Calu3 (cell line): Measurements from ENCODE around the gene FUZ. TPM values are rescaled to one million over a fixed set of nuclear protein-coding genes. Genes with fewer than 3 reads are reported as not detected.

Source experiments
- BruUV-seq: library from RNA; stranded (reverse); fragments of 400-500 nt; replicated peaks from 2 replicates; lab custom pipeline; 2021; lab: Mats Ljungman, UMichigan
- CTCF ChIA-PET: fragments of 300-600 bp; sonication (Branson Sonifier 250); formaldehyde crosslinking; loops from one replicate; lab custom pipeline; 2022; ENCODE audit warnings: antibody characterized with exemption; lab: Charles Lee
- DNase-seq: peaks from one replicate; pipeline ENCODE4 v3.0.0; 2022
- H3K27ac Mint-ChIP-seq: one replicate; pipeline ENCODE4 v1.8.0; 2022; ENCODE audit warnings: mixed read lengths; ENCODE audit not compliant: unreplicated experiment
- H3K27me3 Mint-ChIP-seq: one replicate; pipeline ENCODE4 v1.8.0; 2022; ENCODE audit warnings: mixed read lengths; ENCODE audit not compliant: unreplicated experiment
- H3K36me3 Mint-ChIP-seq: one replicate; pipeline ENCODE4 v1.8.0; 2022; ENCODE audit warnings: mild to moderate bottlenecking, moderate library complexity, mixed read lengths; ENCODE audit not compliant: insufficient read depth, unreplicated experiment
- H3K4me1 Mint-ChIP-seq: one replicate; pipeline ENCODE4 v1.8.0; 2022; ENCODE audit warnings: mild to moderate bottlenecking, low read depth, mixed read lengths; ENCODE audit not compliant: unreplicated experiment
- H3K4me3 Mint-ChIP-seq: one replicate; pipeline ENCODE4 v1.8.0; 2022; ENCODE audit warnings: mild to moderate bottlenecking, low read depth, moderate library complexity, mixed read lengths; ENCODE audit not compliant: unreplicated experiment
- H3K9me3 Mint-ChIP-seq: one replicate; pipeline ENCODE4 v1.8.0; 2022; ENCODE audit warnings: low read depth, mixed read lengths; ENCODE audit not compliant: unreplicated experiment
- CTCF ChIP-seq: fragments of 200-600 bp; IDR thresholded peaks from one replicate; pipeline ENCODE4 v1.8.0; 2022; ENCODE audit warnings: antibody characterized with exemption; ENCODE audit not compliant: unreplicated experiment
- intact Hi-C: fragments of 100-400 bp; cut with micrococcal nuclease; formaldehyde crosslinking; loops from one replicate; pipeline ENCODE4 v1.10.0; 2022; ENCODE audit not compliant: unreplicated experiment
- total RNA-seq: library from RNA; stranded (reverse); gene quantifications from 2 replicates; pipeline ENCODE4 v1.2.3, GENCODE V29; 2022

Gene FUZ
- total RNA-seq, 1 experiment from 2014 or later, result 12.2 TPM

- intact Hi-C loops, result no loop called here
- no peaks in the 10 kb centered on the region for H3K9me3 Mint-ChIP-seq
Observed at GRCh38 chr19:49764341-49764740, 48.8 kb downstream of the FUZ start.

DNA sequence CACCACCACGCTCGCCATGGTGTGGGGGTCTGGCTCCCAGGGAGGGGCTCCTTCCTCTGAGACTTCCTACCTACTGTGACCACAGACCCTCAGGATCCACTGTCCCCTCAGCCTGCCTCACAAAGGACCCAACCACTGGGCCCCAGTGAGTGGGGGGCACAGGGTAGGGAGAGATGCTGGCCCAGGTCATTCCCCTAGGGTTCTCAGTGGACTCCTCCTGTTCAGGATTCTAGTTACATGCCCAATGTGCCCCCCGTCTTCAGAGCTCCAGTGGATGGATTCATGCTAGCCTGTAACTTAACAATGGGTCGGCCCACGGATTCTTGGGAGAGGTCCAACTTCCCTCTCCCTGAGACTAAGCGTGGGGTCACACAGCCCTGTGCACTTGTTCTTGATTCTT, 49.9 kb downstream of the FUZ start, which contains the start of gene TSKS:
Gene TSKS (minus strand): TSS at position 77 of the 400 bp plus-strand sequence. CDS start 59 bp downstream, at position 18.
- TF ChIP-seq CTCF, result no peak
- no peak for DNase-seq
- Mint-ChIP-seq H3K9me3 (no peaks in the 10 kb centered on the region), H3K27ac (no peak within 1 kb of the TSS), H3K4me1 (peaks cover 11% of the 10 kb centered on the region), H3K27me3 (peaks cover 6% of the 10 kb centered on the region), H3K4me3 (no peak within 1 kb of the TSS), H3K36me3 (peaks cover 22% of the 10 kb centered on the region)
- CTCF ChIA-PET, result interaction anchor here (0.7 kb wide), 1 partner anchor 97 kb away, joined by 6 read pairs; no protein-coding TSS in a partner anchor
- intact Hi-C loops, result no loop called here
- no TSS peak for BruUV-seq

More at GRCh38 chr19:49764341-49764740, 48.8 kb downstream of the FUZ start:
- Mint-ChIP-seq H3K36me3 (peaks cover 22% of the 10 kb centered on the region), H3K4me3 (no peak overlapping the region), H3K4me1 (peaks cover 21% of the 10 kb centered on the region), H3K27ac (no peak overlapping the region), H3K27me3 (no peaks in the 10 kb centered on the region)
- no peak for TF ChIP-seq CTCF
- no TSS peak for BruUV-seq
- no peak for DNase-seq
- CTCF ChIA-PET, result interaction anchor here (0.7 kb wide), 1 partner anchor 51 kb away, joined by 3 read pairs; no protein-coding TSS in a partner anchor

GRCh38 chr19:49761625-49762311, 51.3 kb downstream of the FUZ start:
- CTCF ChIA-PET, result no interaction called here
- Mint-ChIP-seq H3K27ac (no peak overlapping the region), H3K4me3 (no peak overlapping the region), H3K36me3 (peaks cover 9% of the 10 kb centered on the region), H3K27me3 (peaks cover 18% of the 10 kb centered on the region), H3K4me1 (no peaks in the 10 kb centered on the region), H3K9me3 (no peaks in the 10 kb centered on the region)
- intact Hi-C loops, result no loop called here
- no TSS peak for BruUV-seq
- no peak for DNase-seq
- no peak for TF ChIP-seq CTCF

GRCh38 chr19:49761249-49761624, 51.9 kb downstream of the FUZ start:
- BruUV-seq, result no TSS peak
- CTCF ChIA-PET, result no interaction called here
- Mint-ChIP-seq H3K4me1 (no peaks in the 10 kb centered on the region), H3K9me3 (no peaks in the 10 kb centered on the region), H3K27me3 (peaks cover 18% of the 10 kb centered on the region), H3K4me3 (no peak overlapping the region), H3K27ac (no peak overlapping the region), H3K36me3 (peaks cover 4% of the 10 kb centered on the region)
- DNase-seq, result no peak
- no peak for TF ChIP-seq CTCF
- intact Hi-C loops, result no loop called here
